Measurements from ENCODE around the gene GREM1. TPM values are rescaled to one million over a fixed set of nuclear protein-coding genes. Genes with fewer than 3 reads are reported as not detected.
A peak's percentile ranks its signal among the peaks of the same experiment; 100 is the strongest.

GREM1 gene
- total and polyA plus RNA-seq, 2 experiments from 2014 or later = 3.1 to 5.7 TPM

DNA sequence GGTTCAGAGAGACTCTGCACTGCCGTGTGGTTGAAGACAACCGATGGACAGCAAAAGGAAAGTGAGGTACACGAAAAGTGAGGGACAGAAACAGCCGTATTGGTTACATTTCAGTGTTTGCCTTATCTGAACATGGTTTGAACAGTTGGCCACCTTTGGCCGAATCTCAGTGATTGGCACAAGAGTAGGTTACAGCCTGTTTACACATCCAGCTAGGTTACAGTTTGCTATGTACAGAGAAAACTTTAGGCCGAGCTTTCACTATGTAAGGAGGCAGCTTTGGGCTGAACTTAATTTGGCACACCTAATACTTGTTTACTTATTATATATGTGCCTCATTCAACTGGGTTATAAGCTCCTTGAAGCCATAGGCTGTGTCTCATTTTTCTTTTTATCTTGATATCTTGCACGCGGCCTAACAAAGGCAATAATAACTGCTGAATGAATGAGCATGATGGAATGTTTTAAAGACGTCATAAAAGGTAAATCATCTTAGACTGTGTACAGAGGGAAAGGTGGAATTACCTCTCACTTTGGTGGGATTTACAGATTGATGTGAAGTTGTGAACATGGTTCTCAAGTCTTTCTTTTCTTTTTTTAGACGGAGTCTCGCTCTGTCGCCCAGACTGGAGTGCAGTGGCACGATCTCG is 17.2 kb upstream of the GREM1 start:
- Histone ChIP-seq H4K20me1 (ENCODE audit: insufficient read depth, poor library complexity, severe bottlenecking) (no peaks in the 10 kb centered on the region), H3K4me3 (no peak overlapping the region), H3K27me3 (peaks cover 2% of the 10 kb centered on the region), H3K4me1 (ENCODE audit: insufficient read depth) (peaks cover 9% of the 10 kb centered on the region), H3K9me2 (replicated peaks; ENCODE audit: insufficient read depth) (no peaks in the 10 kb centered on the region), H3K4me2 (peak overlapping the region; percentile 4), H3K79me2 (no peaks in the 10 kb centered on the region), H3K36me3 (replicated peaks; ENCODE audit: insufficient read depth, low read depth) (no peaks in the 10 kb centered on the region), H2AFZ (no peak overlapping the region), H3K9me3 (ENCODE audit: low read depth) (no peaks in the 10 kb centered on the region), H3K27ac (peak overlapping the region; percentile 81)
- TF ChIP-seq EZH2 (IDR thresholded peaks at IDR 0.05; ENCODE audit: borderline replicate concordance) = no peak
- no peak for TF ChIP-seq EZH2phosphoT487 (IDR thresholded peaks at IDR 0.05; ENCODE audit: low read depth, severe bottlenecking, unreplicated experiment)
- TF ChIP-seq, protein P1, sequence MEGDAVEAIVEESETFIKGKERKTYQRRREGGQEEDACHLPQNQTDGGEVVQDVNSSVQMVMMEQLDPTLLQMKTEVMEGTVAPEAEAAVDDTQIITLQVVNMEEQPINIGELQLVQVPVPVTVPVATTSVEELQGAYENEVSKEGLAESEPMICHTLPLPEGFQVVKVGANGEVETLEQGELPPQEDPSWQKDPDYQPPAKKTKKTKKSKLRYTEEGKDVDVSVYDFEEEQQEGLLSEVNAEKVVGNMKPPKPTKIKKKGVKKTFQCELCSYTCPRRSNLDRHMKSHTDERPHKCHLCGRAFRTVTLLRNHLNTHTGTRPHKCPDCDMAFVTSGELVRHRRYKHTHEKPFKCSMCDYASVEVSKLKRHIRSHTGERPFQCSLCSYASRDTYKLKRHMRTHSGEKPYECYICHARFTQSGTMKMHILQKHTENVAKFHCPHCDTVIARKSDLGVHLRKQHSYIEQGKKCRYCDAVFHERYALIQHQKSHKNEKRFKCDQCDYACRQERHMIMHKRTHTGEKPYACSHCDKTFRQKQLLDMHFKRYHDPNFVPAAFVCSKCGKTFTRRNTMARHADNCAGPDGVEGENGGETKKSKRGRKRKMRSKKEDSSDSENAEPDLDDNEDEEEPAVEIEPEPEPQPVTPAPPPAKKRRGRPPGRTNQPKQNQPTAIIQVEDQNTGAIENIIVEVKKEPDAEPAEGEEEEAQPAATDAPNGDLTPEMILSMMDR (IDR thresholded peaks at IDR 0.05; ENCODE audit: poor library complexity) = no peak
- DNase-seq (ENCODE audit: low spot score) = peak; percentile 48
- 66% methylated on average over 14 of the region's 14 CpGs for WGBS (ENCODE audit: low lambda C conversion rate, missing lambda C conversion rate)

DNA sequence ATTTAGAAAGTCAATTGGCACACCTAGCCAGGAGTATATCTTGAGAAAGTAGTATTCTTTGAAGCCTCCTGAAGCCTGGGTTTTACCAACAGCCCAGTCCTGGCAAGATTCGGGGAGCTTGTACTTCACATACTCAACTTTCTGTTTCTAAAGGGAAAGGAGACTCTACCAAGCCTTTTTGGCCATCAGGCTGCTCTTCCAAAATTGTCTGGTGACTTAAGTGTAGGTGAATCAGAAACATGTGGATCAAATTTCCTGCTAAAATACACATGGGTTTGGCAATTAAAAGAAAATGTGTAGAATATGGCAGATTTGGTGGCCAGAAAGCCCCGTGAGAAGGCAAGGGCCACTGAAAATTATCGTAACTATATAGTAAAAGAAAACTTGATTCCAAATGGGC is 15.9 kb upstream of the GREM1 start:
- DNase-seq (ENCODE audit: low spot score) = no peak

GRCh38 chr15:32704395-32704981 is 13.3 kb upstream of the GREM1 start:
- H2AFZ ChIP-seq = no peak overlapping the region
- H3K27me3 ChIP-seq = peaks cover 2% of the 10 kb centered on the region
- no peaks in the 10 kb centered on the region for H3K9me3 ChIP-seq (ENCODE audit: low read depth)
- DNase-seq (ENCODE audit: low spot score) = no peak
- peaks cover 16% of the 10 kb centered on the region for H3K4me1 ChIP-seq (ENCODE audit: insufficient read depth)
- 68% methylated on average over 8 of the region's 8 CpGs for WGBS (ENCODE audit: low lambda C conversion rate, missing lambda C conversion rate)
- no peaks in the 10 kb centered on the region for H3K9me2 ChIP-seq (replicated peaks; ENCODE audit: insufficient read depth)
- no peak for TF ChIP-seq EZH2 (IDR thresholded peaks at IDR 0.05; ENCODE audit: borderline replicate concordance)
- TF ChIP-seq, protein P1 (IDR thresholded peaks at IDR 0.05; ENCODE audit: poor library complexity) = no peak
- no peak for TF ChIP-seq EZH2phosphoT487 (IDR thresholded peaks at IDR 0.05; ENCODE audit: low read depth, severe bottlenecking, unreplicated experiment)
- no peaks in the 10 kb centered on the region for H3K79me2 ChIP-seq
- H3K36me3 ChIP-seq (replicated peaks; ENCODE audit: insufficient read depth, low read depth) = no peaks in the 10 kb centered on the region
- H3K27ac ChIP-seq = peak overlapping the region; percentile 34
- H4K20me1 ChIP-seq (ENCODE audit: insufficient read depth, poor library complexity, severe bottlenecking) = no peaks in the 10 kb centered on the region
- no peak overlapping the region for H3K4me3 ChIP-seq
- H3K4me2 ChIP-seq = no peak overlapping the region

More for the DNA sequence above, 15.9 kb upstream of the GREM1 start:
- Histone ChIP-seq H3K36me3 (replicated peaks; ENCODE audit: insufficient read depth, low read depth) (no peaks in the 10 kb centered on the region), H3K27ac (no peak overlapping the region), H3K79me2 (no peaks in the 10 kb centered on the region), H2AFZ (no peak overlapping the region), H3K4me2 (no peak overlapping the region), H3K9me2 (replicated peaks; ENCODE audit: insufficient read depth) (no peaks in the 10 kb centered on the region), H3K9me3 (ENCODE audit: low read depth) (no peaks in the 10 kb centered on the region), H3K4me1 (ENCODE audit: insufficient read depth) (peaks cover 16% of the 10 kb centered on the region), H4K20me1 (ENCODE audit: insufficient read depth, poor library complexity, severe bottlenecking) (no peaks in the 10 kb centered on the region), H3K27me3 (peaks cover 2% of the 10 kb centered on the region), H3K4me3 (no peak overlapping the region)
- TF ChIP-seq, protein P1 (IDR thresholded peaks at IDR 0.05; ENCODE audit: poor library complexity) = no peak
- TF ChIP-seq EZH2 (IDR thresholded peaks at IDR 0.05; ENCODE audit: borderline replicate concordance) = no peak
- TF ChIP-seq EZH2phosphoT487 (IDR thresholded peaks at IDR 0.05; ENCODE audit: low read depth, severe bottlenecking, unreplicated experiment) = no peak
- WGBS (ENCODE audit: low lambda C conversion rate, missing lambda C conversion rate) = 62% methylated on average over 3 of the region's 3 CpGs
